ENCODE results near the gene KRTAP25-1. TPM values are rescaled to one million over a fixed set of nuclear protein-coding genes. Genes with fewer than 3 reads are reported as not detected.

Gene KRTAP25-1
- total RNA-seq, 4 donors from 2014 or later = not detected

DNA sequence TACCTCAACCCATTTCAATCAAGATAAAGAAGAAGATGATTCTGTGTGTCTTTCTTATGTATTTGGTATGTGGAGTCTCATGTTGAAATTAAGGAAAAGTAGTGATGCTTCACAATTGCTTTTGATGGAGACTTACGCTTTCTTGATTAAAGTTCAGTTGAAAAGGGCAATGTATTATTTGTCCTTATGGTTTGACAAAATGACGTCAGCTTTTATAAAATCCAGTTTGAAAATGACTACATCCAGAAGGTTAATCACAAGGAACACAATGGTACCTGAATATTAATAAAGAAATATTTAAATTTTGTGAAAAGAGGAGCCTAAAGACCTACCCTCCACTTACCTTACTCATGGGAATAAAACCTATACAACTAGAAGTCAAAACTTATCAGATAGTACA lies 26.4 kb upstream of the KRTAP25-1 start:
- WGBS, 2 donors (ENCODE audit: low coverage in 1 of 2) = 62 to 81% methylated on average over 2 of the region's 2 CpGs
- ATAC-seq = no peak

DNA sequence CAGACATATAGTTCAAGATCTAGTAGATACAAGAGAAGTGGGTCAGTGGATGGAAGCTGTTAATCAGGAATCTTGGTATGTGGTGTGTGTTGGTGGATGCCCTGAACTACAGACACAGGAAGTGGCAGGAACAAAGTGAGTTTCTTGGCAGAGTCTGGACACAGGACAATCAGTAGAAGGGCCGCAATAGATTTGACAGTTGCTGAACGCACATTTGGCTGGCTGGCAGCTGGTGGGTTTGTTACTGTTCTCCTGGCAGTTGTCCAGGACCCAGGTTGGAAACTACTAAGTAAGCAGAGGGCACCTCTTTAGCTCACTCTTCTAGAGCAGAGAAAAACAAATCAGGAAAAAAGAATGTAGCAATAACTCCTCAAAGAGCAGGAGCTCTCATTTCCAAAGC lies 17.6 kb upstream of the KRTAP25-1 start:
- H3K27me3 ChIP-seq = no peaks in the 10 kb centered on the region
- WGBS, 2 donors (ENCODE audit: low coverage in 1 of 2) = 49 to 58% methylated on average over 2 of the region's 2 CpGs
- no peaks in the 10 kb centered on the region for H3K9me3 ChIP-seq

More for the DNA sequence above, 26.4 kb upstream of the KRTAP25-1 start:
- no peak overlapping the region for H3K4me3 ChIP-seq
- no peaks in the 10 kb centered on the region for H3K4me1 ChIP-seq
- H3K27me3 ChIP-seq = no peaks in the 10 kb centered on the region
- no peaks in the 10 kb centered on the region for H3K9me3 ChIP-seq
- H3K27ac ChIP-seq = no peak overlapping the region
- TF ChIP-seq POLR2A (IDR thresholded peaks at IDR 0.05) = no peak
- TF ChIP-seq EP300 (IDR thresholded peaks at IDR 0.05) = no peak
- TF ChIP-seq, protein P1, sequence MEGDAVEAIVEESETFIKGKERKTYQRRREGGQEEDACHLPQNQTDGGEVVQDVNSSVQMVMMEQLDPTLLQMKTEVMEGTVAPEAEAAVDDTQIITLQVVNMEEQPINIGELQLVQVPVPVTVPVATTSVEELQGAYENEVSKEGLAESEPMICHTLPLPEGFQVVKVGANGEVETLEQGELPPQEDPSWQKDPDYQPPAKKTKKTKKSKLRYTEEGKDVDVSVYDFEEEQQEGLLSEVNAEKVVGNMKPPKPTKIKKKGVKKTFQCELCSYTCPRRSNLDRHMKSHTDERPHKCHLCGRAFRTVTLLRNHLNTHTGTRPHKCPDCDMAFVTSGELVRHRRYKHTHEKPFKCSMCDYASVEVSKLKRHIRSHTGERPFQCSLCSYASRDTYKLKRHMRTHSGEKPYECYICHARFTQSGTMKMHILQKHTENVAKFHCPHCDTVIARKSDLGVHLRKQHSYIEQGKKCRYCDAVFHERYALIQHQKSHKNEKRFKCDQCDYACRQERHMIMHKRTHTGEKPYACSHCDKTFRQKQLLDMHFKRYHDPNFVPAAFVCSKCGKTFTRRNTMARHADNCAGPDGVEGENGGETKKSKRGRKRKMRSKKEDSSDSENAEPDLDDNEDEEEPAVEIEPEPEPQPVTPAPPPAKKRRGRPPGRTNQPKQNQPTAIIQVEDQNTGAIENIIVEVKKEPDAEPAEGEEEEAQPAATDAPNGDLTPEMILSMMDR (IDR thresholded peaks at IDR 0.05) = no peak
- no peak for TF ChIP-seq POLR2AphosphoS5 (IDR thresholded peaks at IDR 0.05)
- H3K36me3 ChIP-seq = no peaks in the 10 kb centered on the region

DNA sequence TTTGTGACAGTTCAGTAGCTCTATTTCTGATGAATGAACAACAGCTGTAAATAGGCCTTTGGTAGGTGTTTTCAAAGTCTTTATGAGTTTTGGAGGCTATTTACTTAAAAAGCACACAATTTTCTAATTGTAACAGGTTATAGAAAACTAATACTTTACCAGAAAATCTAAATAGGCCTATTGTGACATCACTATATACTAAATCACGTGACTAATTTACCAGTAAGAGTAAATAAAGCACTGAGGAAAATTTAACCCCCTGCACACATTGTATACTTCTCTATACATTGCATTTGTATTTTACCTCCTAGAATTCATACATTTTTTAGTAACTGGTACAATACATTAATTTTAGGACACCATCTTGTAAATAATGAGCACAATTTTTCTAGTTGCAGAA lies 15.8 kb upstream of the KRTAP25-1 start:
- TF ChIP-seq POLR2A (IDR thresholded peaks at IDR 0.05) = no peak
- TF ChIP-seq EP300 (IDR thresholded peaks at IDR 0.05) = no peak
- TF ChIP-seq POLR2AphosphoS5 (IDR thresholded peaks at IDR 0.05) = no peak
- TF ChIP-seq, protein P1 (IDR thresholded peaks at IDR 0.05) = no peak
- no peaks in the 10 kb centered on the region for H3K9me3 ChIP-seq
- H3K4me1 ChIP-seq = no peaks in the 10 kb centered on the region
- no peak for ATAC-seq
- 22 to 32% methylated on average over 1 of the region's 1 CpG for WGBS, 2 donors (ENCODE audit: low coverage in 1 of 2)
- H3K27me3 ChIP-seq = no peaks in the 10 kb centered on the region
- H3K4me3 ChIP-seq = no peak overlapping the region
- H3K27ac ChIP-seq = no peak overlapping the region
- no peaks in the 10 kb centered on the region for H3K36me3 ChIP-seq

More for the DNA sequence above, 17.6 kb upstream of the KRTAP25-1 start:
- H3K4me3 ChIP-seq = no peak overlapping the region
- no peaks in the 10 kb centered on the region for H3K36me3 ChIP-seq
- no peak for TF ChIP-seq EP300 (IDR thresholded peaks at IDR 0.05)
- TF ChIP-seq POLR2A (IDR thresholded peaks at IDR 0.05) = no peak
- TF ChIP-seq, protein P1 (IDR thresholded peaks at IDR 0.05) = no peak
- TF ChIP-seq POLR2AphosphoS5 (IDR thresholded peaks at IDR 0.05) = no peak
- no peak for ATAC-seq
- no peaks in the 10 kb centered on the region for H3K4me1 ChIP-seq
- H3K27ac ChIP-seq = no peak overlapping the region

DNA sequence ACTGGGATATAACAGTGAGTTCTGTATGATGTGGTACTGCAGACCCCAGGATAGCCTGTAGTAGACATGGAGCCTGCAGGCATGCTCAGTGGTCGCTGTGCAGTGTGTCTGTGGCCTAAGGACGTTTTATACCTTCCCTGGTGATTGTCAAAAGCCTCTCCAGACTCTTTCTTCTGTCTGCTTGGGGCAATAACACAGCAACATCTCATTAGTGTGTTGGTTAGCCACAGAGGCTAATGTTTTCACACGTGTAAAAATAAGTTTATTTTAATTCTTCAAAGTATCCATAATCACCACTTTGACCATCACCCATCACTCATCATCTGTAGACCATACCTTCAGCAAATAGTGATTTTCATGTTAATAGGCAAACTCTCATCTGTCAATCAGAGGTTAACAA lies 6.5 kb downstream of the KRTAP25-1 start, which contains the start of gene KRTAP24-1:
KRTAP24-1 (minus strand) TSS at position 101 of the 400 bp plus-strand sequence; CDS start at position 83, 18 bp downstream.
- ATAC-seq = no peak
- Histone ChIP-seq H3K9me3 (no peaks in the 10 kb centered on the region), H3K27ac (no peak within 1 kb of the TSS), H3K36me3 (no peaks in the 10 kb centered on the region), H3K4me3 (no peak within 1 kb of the TSS), H3K27me3 (no peaks in the 10 kb centered on the region), H3K4me1 (no peaks in the 10 kb centered on the region)
- WGBS, 2 donors (ENCODE audit: low coverage in 1 of 2) = 47 to 60% methylated on average over 1 to 3 of the region's 3 CpGs
- no peak for TF ChIP-seq EP300 (IDR thresholded peaks at IDR 0.05)
- TF ChIP-seq, protein P1 (IDR thresholded peaks at IDR 0.05) = no peak
- no peak for TF ChIP-seq POLR2A (IDR thresholded peaks at IDR 0.05)
- TF ChIP-seq POLR2AphosphoS5 (IDR thresholded peaks at IDR 0.05) = no peak

DNA sequence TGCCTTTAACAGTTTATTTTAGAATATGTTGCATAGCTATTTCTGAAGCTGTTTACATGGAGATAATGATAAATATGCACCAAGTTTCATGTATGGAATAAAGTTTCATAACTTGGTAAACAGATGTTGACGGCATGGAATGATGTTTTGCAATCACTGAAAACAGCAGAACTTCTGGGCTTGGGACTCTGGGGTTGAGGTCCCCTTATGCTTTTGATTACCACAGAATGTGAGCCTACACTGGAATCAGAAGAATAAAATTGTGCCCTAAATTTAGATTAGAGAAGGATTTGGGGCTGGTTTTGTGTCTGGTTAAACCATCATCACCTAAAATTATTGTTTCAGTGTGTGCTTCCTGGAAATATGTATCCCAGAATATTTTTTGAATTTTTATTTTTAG lies 17.7 kb downstream of the KRTAP25-1 start:
- Histone ChIP-seq H3K27ac (no peak overlapping the region), H3K4me3 (no peak overlapping the region), H3K27me3 (no peaks in the 10 kb centered on the region), H3K9me3 (no peaks in the 10 kb centered on the region), H3K4me1 (no peaks in the 10 kb centered on the region), H3K36me3 (no peaks in the 10 kb centered on the region)
- TF ChIP-seq POLR2AphosphoS5 (IDR thresholded peaks at IDR 0.05) (no peak), EP300 (IDR thresholded peaks at IDR 0.05) (no peak), POLR2A (IDR thresholded peaks at IDR 0.05) (no peak)
- TF ChIP-seq, protein P1 (IDR thresholded peaks at IDR 0.05) = no peak
- ATAC-seq = no peak
- WGBS, 2 donors (ENCODE audit: low coverage in 1 of 2) = 67 to 86% methylated on average over 1 of the region's 1 CpG

Measured in gastroesophageal sphincter (tissue), 4 donors.